Middle frontal gyrus (tissue), 1 donor: Measurements from ENCODE around the gene ARHGAP6.

ENCODE experiments used
- DNase-seq: peaks from one replicate; pipeline ENCODE4 v3.0.0-alpha.2; 2015; ENCODE audit warnings: low spot score; ENCODE audit errors: extremely low spot score

Gene ARHGAP6

DNA sequence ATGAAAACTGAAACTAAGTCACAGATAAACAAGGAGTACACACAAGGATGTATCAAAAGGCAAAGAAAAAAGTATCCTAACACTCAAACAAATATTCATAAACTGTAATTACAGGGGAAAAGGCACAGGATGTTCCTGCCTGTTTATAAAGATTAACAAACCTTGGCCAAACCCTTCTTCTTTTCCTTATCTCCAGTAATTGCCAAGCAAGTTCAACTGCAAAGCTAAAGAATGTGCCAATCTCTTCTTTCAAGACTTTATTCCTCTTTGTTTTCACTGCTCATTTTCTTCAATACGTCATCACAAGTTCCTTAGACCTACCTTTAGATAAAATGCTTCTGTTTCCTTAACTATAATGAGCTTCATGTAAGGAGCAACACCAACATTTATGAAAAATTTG is 201.3 kb downstream of the ARHGAP6 start:
- DNase-seq = no peak

- DNase-seq = no peak
These were observed 203.1 kb downstream of the ARHGAP6 start for GRCh38 chrX:11462648-11463047.

GRCh38 chrX:11462136-11462535 is 203.6 kb downstream of the ARHGAP6 start:
- no peak for DNase-seq

DNA sequence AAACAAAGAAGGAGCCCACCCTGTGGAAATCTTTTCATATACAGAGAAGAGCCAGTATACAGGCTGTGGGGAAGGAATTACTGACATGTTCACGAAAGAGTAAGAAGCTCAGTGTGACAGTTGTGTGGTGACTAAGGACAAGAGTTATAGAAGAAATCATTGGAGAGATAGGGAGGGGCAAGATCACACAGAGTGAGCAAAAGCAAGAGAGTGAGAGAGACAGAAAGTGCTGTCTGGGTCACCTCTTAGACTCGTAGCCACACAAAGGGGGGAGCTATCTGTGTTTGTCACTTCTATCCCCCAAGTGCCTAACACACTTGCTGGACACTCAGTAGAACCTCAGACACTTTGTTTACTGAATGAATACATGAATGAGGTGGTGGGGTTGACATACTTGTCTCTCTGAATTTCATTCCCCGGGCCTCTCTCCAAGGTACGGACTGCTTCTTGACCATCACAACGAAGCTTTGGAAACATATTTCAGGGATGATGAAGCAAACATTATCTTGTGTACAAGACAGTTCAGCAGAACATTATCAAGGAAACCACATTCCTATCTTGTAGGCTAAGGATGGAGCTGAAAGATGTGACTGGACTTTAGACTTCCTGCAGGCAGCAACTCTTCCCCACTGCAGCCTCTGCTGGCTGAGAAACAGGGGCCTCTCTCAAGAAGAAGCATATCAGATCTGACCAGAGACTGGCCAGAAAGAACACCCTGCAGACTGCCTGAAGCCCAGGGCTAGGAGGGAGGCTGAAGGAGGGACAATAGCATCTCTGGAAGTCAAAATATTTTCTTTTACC is 204.3 kb downstream of the ARHGAP6 start:
- DNase-seq = no peak

DNA sequence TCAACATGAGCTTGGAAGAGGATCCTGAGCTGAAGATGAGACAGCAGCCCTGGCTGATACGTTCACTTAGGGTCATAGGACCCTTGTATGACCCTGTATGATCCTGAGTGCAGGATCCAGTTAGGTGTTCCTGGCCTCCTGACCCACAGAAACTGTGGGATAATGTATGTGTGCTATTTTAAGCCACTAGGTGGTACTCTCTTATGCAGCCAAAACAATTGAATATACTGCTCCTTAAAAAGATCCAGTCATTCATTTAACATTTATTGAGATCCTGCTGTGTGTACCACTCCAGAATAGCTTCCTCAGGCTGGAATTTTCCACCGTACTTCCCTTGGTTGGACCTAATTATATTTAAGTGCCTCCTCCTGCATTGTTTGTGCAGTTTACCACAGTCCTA is 205.4 kb downstream of the ARHGAP6 start:
- no peak for DNase-seq

- DNase-seq = no peak
These were observed 207.6 kb downstream of the ARHGAP6 start for GRCh38 chrX:11458170-11458569.

DNA sequence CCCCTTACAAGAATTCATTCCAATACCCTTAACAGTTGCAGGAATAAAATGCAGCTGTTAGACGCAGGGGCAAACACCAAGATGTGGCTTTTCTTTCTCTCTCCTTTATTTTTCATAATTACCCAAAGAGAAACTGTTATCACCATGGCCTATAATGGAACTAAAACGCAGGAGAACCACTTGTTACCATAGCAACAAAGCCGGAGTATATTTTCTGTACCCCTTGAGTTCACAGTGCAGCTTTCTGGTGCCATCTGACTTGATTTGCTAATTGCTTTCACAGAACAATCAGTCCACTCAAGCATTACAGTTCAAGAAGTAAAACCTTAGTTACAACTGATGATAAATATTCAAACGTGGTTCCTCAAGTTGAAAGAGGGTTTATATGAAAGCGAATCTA is 214.6 kb downstream of the ARHGAP6 start:
- no peak for DNase-seq

DNA sequence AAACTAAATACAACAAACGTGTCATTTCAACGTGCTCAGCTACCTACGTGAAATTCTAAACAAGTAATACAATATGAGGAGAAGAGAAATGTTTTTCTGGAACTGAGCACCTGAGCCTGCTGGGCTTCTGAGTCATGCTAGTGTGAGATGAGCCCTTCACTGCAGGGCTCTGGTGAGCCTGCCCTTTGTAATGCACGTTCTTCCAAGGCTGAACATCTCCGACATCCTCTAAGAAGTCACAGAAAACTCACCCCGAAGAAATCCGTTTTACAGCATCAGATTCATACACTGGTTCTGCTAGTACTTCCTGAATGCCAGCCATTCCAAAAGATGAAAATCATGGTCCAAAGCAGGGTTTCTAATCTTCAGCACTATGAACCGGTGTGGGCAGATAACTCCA is 215.4 kb downstream of the ARHGAP6 start:
- DNase-seq = no peak

DNA sequence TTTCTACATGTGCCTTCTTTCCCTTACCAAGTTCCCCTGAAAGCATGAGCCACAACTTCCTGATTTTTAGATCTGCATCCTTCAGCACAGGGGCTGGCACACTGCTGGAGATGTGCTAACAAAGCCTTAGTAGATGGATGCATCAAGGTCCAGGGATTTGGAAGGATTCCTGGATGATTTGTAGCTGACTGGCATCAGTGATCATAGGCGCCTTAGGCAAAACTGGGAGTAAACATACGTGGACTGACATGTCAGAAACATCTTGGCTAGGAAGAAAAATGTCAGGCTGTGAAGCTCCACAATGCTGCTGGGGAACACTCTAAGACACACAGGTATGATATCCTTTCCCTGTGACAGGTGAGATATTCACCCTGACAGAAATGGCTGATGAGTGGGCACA is 216.1 kb downstream of the ARHGAP6 start:
- DNase-seq = no peak

DNA sequence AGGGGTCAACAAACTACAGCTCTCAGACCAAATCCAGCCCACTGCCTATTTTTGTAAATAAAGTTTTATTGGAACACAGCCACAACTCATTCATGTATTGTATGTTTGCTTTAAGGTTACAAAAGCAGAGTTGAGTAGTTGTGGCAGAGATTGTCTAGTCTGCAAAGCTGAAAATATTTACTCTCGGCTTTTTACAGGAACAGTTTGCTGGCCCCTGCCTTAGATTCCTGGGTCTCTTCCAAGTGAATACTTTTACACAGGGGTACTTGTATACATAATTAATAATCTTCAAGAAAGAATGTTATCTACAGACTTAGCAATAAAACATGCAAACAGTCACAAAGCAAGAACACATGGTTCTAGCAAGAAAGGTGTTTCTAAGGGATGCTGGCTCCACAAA is 218.3 kb downstream of the ARHGAP6 start:
- DNase-seq = no peak

GRCh38 chrX:11446949-11447348 is 218.8 kb downstream of the ARHGAP6 start:
- no peak for DNase-seq

DNA sequence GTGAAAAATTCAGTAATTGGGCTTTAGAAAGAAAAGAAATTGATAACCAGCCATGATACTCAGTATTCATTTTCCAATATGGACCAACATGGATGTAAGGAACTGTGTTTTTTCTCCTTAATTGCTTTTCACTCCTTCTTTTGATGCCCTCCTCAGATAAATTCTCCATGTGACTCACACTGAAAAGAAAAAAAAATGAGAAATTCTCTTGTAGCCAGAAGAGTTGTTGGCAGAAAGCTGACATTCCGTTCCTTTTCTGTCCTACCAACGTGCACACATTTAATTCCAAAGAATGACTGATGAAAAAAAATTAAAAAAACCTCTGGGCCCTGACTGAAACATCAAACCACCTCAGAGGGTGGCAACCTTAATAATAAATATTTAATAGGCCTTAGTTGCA is 219.4 kb downstream of the ARHGAP6 start:
- DNase-seq = no peak

DNA sequence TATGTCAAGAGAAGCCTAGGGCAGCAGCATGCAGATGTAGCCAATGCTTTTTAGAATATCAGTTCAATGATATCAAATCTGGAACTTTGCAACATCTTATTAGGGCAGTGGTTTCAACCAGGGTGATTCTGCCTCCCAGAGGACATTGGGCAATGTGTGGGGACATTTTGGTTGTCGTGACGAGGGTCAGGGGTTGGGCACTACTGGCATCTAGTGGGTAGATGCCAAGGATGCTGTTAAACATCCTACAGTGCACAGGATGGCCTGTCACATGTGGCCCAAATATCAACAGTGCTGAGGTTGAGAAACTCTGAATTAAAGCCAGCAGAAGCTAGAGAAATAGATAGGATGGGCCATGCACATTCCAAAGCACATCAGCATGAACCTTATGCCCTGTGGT is 220.2 kb downstream of the ARHGAP6 start:
- no peak for DNase-seq

DNA sequence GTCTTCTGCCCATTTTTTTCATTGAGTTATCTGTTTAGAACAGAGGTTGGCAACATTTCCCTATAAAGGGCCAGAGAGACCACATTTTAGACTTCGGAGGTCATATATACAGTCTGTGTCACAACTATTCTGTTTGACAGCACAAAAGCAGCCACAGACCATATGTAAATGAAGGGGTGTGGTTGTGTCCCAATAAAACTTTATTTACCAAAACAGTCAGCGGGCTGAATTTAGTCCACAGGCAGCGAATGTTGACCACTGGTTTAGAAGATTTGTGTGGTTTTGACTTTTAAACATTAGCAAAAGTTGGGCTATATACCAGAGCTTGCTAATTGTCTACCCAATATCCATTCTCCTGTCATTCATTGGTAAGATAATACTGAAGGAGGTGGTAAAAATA is 221.7 kb downstream of the ARHGAP6 start:
- no peak for DNase-seq

- no peak for DNase-seq
These were observed 225.9 kb downstream of the ARHGAP6 start for GRCh38 chrX:11439846-11440245.

DNA sequence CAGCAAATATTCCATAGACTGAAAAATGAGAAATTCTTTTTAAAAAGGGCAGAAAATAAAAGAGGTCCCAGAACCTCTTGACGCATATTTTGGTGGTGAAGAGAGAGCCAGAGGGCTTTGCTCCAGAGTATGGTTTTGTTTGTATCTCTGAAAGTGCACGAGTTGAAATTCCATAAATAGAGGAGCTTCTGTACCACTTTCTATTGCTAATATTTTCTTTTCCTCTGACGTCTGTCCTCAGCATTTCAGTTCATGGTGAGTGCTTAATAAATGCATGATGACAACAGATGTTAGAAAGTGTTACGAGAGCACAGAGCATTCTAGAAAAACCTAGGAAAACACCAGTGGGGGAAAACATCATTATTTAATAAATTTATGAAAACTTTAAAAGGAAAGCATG is 227.0 kb downstream of the ARHGAP6 start:
- no peak for DNase-seq

DNA sequence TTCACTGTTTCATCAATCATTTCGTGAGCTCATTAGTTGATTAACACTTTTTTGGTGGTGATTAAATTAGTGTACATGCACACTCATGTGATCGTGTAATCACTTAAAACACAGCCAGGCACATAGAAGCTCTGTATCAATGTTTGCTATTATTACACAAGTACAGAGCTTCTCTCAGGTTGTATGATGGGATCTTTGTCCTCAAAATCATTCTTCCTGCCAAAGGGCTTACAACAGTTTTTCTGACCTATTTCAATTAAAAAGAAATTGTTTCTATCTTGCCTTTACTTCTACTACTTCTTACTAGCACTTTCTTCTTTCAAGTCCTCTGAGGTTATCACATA is 227.4 kb downstream of the ARHGAP6 start:
- no peak for DNase-seq

GRCh38 chrX:11437642-11438379 is 227.9 kb downstream of the ARHGAP6 start:
- no peak for DNase-seq

DNA sequence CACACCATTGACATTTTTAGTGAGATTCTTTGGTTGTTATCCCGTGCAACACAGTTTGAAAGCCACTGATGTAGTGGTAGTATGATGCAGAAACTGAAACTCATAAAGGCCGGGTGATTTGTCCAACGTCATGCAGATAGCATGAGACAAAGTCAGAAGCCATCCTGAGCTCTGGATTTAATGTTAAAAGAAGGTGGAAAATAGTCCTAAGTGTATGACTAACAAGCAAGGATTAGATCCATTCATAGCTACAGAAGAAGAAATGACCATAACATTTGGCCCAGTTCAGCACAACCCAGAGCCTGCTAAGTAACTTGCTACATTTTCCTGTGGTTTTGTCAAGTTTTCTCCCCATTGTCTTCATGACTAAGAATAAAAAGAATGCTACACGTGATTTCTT is 230.2 kb downstream of the ARHGAP6 start:
- DNase-seq = no peak

- no peak for DNase-seq
These were observed 231.1 kb downstream of the ARHGAP6 start for GRCh38 chrX:11434607-11435006.

GRCh38 chrX:11431786-11432185 is 233.9 kb downstream of the ARHGAP6 start:
- no peak for DNase-seq

GRCh38 chrX:11430271-11430670 is 235.4 kb downstream of the ARHGAP6 start:
- DNase-seq = no peak

DNA sequence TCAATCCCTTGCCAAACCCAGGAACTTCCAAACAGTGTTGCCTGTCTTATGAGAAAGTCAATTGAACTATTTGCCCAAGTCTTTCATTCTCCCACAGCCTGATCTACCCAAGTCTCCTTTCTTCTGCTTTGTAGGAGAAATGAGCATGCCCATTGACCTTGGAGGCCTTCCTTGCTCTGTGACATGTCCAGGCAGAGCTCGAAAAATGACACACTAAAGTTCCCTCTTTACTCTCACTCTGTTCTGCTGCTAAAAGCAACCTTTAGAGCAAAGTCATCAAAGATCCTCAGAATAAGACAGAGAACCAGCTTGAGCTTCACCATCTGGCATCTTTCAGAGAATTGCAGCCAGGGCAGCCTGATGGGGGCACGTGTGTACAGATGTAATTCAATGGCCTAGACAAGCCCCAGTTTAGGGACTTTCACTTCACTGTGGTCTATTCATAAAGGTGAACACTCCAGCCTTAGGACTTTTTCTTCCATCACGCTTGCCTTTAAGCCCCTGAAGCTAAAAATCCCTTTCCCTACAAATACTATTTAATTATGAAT is 236.1 kb downstream of the ARHGAP6 start:
- DNase-seq = no peak
